Activated T-helper 1 cell treated with anti-CD3 and anti-CD28 coated beads, Interleukin-2, amount 50 U/mL, for 16 hours (primary cell): Measurements from ENCODE around the gene DNLZ.

Experiments used
- DNase-seq, 2 donors: peaks; one replicate each; pipeline ENCODE4 v3.0.0-alpha.2; 2020; ENCODE audit warnings: low read depth in 1 of 2, low spot score in 1 of 2

DNLZ gene

GRCh38 chr9:136377341-136378169 is 14.0 kb upstream of the DNLZ start:
- DNase-seq: no peak

- no peak for DNase-seq
These were observed 12.9 kb upstream of the DNLZ start for GRCh38 chr9:136376457-136376856.

- no peak for DNase-seq
These were observed 11.6 kb upstream of the DNLZ start for GRCh38 chr9:136375096-136375495.

DNA sequence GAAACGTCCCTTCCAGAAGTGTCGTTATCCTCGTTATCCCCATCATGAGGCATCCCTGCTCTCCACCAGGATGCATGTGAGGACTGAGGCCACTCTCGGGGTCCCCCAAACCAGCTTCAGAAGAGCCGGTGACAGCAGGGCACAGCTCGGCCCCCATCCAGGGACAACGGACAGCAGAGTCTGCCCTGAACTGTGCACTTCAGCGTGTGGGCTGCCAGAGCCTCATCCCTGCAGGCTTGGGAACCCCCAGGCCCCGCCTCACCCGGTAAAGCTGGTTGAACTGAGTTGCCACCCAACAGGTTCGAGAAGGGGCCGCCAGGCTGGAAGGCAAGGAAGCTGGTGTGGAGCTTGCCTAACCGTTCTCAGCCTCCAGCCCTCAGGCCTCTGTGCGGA is 10.6 kb upstream of the DNLZ start:
- DNase-seq: no peak

DNA sequence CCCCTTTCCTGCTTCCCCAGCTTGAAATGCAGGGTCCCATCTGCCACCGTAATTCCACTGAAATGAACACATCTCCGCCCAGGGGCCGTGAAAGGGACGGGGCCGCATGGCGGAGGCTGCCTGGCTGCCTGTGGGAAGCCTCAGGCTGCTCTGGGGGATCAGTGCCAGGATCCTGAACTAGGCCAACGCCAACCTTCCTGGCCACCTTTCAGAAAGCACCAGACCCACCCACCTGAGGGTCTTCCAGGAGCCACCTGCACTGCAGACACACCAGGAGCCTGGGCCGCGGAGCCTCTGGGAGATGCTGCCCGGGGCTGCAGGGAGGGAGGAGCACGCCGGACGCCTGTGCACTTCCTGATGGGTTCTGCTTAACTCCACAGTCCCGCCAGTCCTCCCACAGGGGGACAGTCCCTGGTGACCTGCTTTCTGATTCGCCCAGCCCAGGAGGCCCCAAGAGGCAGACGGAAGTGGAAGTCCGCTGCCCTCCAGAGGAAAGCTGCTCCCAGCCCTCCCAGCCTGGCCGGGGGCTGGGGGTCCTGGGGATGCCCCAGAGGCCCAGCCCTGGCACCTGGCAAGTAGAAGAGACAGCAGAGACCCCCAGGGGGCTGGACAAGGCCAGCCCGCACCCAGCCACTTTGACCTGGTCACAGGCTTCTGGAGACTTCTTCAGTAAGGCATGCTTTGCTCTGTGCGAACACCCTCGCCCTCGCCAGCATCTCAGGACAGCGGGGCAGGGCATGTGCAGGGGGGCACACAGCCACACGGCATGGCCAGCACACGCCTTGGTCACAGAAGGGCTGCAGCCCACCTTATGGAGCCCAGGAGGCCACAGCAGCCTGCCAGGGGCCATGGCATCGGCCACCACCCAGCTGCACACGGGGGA is 10.0 kb upstream of the DNLZ start, which contains the start of gene CARD9:
Gene CARD9 (minus strand): TSS at position 370 of the 883 bp plus-strand sequence. CDS start 1,591 bp downstream, outside the sequence.
- DNase-seq: no peak

DNA sequence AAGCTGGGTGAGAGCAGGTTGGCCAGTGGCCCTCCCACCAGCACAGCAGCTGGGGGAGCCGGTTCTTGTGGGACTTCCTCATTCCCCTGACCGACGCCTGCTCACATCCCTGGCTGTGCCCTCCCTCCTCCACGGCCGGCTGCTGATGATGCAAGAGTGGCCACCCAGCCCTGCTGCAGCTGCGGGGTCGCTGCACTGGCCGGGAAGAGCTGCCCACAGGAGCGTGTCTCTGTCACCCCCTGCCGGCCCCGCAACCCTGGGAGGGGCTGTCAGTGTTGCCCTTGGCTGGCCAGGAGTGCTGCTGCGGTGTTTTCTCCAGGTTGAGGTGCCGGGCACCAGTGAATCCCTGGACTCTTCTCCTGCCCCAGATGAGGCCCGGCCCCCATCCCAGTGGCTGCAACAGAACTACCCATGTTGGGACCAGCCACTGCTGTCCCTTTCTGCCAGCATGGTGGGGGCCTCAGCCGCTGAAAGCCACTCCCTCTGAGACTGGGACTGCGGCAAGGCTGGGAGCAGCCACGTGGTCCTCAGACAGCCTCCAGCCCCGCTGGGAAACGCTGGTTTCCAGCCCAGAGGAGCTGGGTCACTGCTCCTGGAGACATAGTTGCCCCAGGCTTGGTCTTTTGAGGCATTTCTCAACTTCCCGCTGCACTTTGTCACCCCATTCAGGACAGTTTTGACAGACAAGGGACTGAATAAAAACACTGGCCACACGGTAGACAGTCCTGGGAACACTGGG is 9.2 kb upstream of the DNLZ start:
- no peak for DNase-seq

GRCh38 chr9:136372006-136372405 is 8.5 kb upstream of the DNLZ start:
- DNase-seq: no peak

GRCh38 chr9:136371533-136371880 is 8.0 kb upstream of the DNLZ start:
- DNase-seq: no peak

DNA sequence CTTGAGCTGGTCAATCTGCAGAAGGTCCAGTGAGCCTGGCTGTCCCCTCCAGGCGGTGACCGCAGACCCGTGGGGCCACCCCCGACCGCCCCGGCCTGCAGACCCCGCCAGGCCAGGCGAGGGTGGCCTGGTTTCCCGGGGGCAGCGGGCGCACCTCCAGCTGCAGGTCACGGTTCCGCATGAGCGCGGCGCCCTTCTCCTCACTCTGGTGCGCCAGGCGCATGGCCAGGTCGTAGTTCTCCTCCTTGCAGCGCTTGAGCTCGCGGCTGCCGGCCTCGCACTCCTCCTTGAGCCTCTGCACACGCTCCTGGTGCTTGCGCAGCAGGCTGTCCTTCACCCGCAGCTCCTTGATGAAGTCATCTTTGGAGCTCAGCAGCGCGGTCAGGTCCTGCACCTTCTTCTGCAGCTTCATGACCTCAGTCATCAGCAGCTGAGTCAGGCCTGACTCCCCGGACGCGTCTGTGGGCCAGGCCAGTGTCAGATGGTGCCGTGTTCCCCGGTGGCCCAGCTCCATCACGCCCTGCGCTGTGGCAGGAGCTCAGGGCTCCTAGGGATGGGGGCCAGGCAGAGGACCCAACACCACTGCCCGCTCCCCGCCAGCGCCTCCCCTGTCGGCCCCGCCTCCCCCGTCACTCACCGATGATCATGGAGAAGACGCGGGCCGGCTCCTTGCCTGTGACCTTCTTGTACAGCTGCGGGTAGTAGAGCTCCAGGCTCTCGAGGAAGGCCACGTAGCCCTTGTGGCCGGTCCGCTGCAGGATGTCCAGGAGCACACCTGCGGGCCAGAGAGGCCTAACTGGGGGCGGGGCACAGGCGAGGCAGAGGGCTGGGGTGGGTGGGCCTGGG is 7.4 kb upstream of the DNLZ start:
- no peak for DNase-seq

DNA sequence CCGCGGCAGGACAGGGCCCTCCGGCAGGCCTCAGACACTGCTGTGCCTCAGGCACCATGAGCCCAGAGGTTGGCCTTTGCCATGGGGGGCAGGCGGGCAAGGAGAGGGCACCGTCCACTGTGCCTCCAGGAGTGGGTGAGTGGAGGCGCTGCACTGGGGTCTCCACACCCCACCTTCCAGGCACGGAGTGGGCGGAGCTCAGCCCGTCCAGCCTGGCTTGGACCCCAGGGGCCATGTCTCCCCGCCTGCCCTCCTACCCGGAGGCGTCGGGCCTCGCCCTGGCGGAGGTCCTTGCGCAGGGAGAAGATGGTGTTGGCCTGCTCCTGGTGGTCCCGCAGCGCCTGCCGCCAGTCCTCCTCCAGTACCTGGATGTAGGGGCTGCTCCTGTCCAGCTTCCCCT is 6.5 kb upstream of the DNLZ start:
- no peak for DNase-seq

DNA sequence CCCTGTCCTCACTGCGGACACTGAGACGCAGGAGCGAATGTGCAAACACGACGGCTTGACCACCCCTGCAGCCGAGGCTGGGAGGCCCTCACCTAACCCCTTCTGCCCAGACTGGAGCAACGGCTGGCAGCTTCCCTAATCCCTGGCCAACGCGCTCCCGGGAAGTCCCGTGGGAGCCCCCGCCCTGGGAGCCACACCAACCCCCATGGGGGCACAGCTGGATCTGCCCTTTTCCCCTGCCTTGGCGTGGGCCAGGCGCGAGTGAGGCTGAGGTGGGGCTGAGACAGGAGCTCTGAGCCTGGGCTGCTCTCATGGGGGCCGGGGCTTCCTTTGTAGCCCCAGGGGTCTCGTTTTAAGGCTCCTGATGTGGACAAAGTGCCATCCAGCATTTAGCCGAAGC is 4.6 kb upstream of the DNLZ start:
- DNase-seq: no peak

DNA sequence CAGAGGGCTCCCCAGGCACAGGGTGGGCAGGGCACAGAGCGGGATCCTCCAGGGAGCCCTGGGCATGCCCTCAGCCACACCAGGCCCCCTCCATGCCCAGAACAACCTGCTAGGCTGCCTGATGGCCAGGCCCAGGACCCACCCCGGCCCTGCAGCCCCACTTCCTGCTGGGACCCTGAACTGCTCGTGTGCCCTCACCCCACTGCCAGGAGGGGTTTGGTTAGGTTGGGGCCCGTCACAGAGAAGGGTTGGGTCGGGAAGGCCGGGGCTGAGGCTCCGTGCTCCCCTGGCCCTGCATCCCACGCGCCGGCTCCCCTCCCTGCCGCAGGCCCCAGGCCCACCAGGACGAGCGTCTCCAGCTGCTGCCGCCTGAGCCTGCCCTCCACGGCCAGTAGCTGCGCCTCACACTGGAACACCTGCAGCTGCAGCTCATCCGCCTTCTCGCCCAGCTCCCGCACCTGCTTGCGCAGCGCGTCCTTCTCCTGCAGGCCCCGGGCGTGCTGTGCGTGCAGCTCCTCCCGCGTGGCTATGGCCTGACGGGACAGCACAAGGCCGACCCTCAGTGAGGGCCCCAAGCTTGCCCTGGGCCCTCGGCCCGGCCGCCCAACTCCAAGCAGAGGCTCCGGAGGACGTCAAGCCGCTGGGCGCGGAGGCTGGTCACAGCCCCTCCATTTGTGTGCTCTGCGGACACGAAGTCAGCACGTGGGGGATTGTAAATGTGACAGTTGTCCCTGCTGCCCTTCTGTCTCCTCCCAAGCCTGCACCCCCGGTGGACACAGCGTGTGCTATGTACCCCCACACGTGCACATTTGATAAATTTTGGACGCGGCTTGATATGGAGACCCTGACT is 4.0 kb upstream of the DNLZ start:
- no peak for DNase-seq

DNA sequence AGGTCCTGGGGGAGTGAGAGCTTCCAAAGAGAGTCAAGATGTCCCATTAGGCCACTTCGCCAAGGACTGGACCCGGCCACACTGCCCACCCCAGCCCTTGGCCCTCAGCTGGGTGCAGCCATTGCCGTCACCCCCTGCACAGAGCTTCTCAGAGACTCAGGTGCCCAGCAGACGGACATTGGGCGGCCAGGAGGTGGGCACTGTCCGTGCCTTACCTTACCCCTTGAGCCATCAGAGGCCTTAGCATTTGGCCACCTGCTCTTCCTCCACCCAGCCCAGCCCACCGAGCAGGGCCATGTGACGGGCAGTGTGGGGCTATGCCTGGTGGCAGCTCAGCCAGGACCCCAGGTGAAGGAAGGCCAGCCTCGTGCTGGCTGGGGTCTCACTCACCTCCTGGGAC is 3.3 kb upstream of the DNLZ start:
- DNase-seq: no peak

GRCh38 chr9:136365775-136366222 is 2.3 kb upstream of the DNLZ start:
- no peak for DNase-seq

DNA sequence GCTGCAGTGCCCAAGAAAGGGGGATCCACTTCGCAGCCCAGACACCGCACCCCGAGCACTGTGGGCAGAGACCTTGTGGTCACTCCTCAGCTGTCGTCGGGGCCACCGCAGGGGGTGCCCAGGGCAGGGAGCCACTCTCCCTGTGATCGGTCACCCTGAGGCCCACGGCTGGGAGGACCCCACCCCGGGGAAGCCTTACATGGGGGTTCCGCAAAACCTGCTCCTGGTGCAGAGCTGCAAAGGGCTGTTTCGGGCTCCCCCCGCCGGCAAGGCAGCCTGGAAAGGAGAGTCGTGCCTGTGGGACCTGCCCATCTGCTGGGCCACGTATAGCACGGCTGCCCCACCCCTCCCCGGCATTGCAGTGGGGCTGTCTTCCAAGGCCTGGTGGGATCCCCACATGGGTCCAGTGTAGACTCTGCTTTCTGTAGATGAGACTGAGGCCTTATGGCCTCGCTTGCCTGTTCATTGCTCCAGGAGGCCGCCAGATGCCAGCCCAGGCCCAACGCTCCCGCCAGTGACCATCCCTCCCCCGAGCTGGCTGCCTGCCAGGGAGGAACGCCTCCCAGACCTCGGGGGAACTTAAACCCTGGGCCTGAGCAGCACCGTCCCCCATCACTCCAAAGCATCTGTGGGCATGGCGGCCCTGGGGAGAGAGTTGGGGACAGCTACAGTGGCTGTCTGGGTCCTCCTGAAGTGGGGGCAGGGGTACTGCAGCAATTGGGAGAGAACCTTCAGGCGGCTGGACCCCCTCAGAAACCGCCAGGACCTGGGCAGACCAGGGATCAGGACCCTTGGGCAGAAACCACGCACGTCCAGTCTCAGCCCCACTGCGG is 1.6 kb upstream of the DNLZ start:
- no peak for DNase-seq

GRCh38 chr9:136363949-136364748 is 605 bp upstream of the DNLZ start:
- no peak for DNase-seq

DNA sequence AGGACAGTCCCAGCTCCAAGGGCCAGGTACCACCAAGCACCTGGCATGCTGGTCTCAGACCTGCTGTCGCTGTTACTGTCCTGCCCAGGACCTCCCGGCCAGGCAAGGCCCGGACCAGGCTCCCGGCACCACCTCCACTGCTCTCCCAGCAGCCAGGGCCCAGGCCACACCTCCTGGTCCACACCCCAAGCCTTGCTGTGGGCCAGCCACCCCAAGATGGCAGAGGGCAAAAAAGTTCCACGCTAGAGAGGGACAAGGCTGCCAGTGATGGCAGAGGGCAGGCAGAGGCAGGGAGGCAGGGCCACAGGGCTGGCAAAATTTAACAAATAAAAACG is 1.1 kb downstream of the DNLZ start:
- no peak for DNase-seq
